ENCODE measurements around the gene RBX1.

- TF ChIP-seq POLR2A (IDR thresholded peaks at IDR 0.05) = no peak
- no peak for TF ChIP-seq CTCF (IDR thresholded peaks at IDR 0.05)
Observed at GRCh38 chr22:40982482-40983385, 31.6 kb downstream of the RBX1 start.

All from gastroesophageal sphincter (tissue), 3 donors.